Subcutaneous adipose tissue (tissue), 4 donors: Measurements from ENCODE around the gene ADD3. TPM values are rescaled to one million over a fixed set of nuclear protein-coding genes. Genes with fewer than 3 reads are reported as not detected.

Experiments
- total RNA-seq, 4 donors: library from RNA; depleted of rRNA; stranded (reverse); fragments of >200 nt; gene quantifications; one replicate each; pipeline ENCODE4 v1.1.0, GENCODE V29; 2016
- TF ChIP-seq, protein P1 (sequence below): fragments of 450-650 bp; IDR thresholded peaks from one replicate; pipeline ENCODE4 v1.5.1; 2016; ENCODE audit warnings: low read depth, mild to moderate bottlenecking, control low read depth, antibody characterized with exemption, moderate library complexity

Gene ADD3
- total RNA-seq, 4 donors from 2014 or later = 139 to 654 (median 170) TPM

DNA sequence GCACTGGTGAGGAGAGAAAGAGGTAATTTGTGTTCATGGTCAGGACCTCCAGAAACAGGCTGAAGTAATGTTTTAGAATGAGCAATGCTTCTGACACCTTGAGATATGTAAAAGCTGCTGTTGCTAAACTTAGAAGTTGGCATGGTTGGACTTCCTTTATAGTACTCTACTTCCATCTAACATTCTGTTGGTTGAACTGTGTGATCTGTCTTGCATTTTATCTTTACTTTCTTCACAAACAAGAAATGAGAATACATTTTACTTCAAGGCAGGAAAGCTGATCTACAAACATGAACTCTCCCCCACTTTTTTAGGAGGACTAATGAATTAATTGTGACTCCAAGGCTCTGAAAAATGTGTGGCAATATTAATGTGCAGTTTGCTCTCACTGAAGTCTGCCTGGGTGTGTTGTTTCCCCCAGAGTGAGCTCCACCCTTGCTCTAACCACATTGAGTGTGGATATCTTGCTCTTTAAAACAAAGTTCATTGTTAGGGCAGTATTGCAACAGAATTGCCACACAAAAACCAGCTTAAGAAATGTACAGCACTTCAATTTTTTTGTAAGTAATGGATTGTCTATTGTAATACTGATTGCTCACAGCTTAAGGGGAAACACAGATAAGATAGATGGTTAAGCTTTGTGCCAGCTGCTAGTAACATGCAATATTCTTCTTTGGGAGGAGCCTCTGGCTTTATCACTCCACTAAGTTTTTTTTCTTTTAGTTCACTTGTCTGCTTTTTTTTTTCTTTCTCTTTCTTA lies 69.0 kb downstream of the ADD3 start:
- TF ChIP-seq, protein P1, sequence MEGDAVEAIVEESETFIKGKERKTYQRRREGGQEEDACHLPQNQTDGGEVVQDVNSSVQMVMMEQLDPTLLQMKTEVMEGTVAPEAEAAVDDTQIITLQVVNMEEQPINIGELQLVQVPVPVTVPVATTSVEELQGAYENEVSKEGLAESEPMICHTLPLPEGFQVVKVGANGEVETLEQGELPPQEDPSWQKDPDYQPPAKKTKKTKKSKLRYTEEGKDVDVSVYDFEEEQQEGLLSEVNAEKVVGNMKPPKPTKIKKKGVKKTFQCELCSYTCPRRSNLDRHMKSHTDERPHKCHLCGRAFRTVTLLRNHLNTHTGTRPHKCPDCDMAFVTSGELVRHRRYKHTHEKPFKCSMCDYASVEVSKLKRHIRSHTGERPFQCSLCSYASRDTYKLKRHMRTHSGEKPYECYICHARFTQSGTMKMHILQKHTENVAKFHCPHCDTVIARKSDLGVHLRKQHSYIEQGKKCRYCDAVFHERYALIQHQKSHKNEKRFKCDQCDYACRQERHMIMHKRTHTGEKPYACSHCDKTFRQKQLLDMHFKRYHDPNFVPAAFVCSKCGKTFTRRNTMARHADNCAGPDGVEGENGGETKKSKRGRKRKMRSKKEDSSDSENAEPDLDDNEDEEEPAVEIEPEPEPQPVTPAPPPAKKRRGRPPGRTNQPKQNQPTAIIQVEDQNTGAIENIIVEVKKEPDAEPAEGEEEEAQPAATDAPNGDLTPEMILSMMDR = no peak

GRCh38 chr10:110077436-110078130 lies 69.8 kb downstream of the ADD3 start:
- TF ChIP-seq, protein P1 = no peak

DNA sequence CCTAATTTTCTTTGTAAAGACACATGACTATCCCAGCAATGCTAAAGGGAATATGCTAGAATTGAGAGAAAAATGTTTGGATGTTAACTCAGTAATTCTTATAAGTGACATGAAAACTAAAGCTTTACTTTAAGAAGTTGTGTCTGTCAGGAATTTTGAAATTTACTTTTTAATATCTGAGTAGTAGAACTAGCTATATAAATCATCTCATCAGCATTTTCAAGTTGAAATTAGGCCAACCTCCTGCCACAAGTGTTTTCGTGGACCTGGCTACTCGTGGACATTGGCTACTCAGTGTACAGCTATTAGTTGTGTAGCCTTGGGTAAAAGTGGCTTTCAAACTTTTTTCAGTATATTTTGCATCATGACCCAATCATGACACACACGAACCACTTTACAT lies 70.5 kb downstream of the ADD3 start:
- TF ChIP-seq, protein P1 = no peak

- TF ChIP-seq, protein P1 = no peak
Measured at GRCh38 chr10:110081911-110082310, 74.1 kb downstream of the ADD3 start.

GRCh38 chr10:110083884-110084283 lies 76.1 kb downstream of the ADD3 start:
- TF ChIP-seq, protein P1 = no peak

- TF ChIP-seq, protein P1 = no peak
Measured at GRCh38 chr10:110087682-110088081, 79.9 kb downstream of the ADD3 start.

DNA sequence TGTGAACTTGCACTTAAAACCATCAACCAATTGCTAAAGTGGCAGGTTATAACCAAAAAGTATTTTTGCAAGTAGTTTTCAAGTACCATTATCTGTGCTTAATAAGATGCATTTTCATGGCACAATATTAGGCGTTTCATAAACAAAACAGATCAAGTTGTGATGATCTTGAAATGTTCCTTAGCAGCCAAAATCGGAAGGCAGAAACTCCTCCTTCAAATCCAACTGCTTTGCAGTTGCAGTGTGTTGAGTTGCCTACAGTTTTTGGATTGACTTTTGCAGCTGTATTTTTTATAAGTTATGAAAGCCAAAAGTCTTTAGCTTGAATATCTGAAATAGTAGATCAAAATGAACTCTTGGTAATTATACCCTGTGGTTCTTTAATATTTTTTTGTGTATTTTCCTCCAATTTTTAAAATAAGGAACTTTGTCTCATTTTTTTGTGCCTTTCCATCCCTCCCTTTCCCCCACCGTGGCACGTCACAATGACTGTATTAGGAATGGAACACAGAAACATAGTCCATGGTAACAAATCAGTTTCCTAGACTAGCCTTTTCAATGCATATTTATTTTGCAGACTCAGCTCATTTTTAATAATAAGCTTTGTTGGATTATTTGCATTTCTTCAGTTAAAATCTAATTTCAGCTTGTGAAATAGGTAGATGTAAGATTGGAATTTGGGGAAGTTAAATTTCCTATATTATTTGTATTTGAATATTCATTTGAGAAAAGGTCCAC lies 80.8 kb downstream of the ADD3 start:
- TF ChIP-seq, protein P1 = no peak
